HG03097 (cell line): ENCODE results near the gene KLRC1.
"Not testable (repeated sequence)": the region's sequence is repeated elsewhere in the genome, so short reads cannot be mapped to it uniquely, and the experiment has no call there.

Source experiments
- ATAC-seq: cut with Tn5 transposase; IDR thresholded peaks from one replicate; pipeline ENCODE4 v1.9.1; 2021; ENCODE audit not compliant: unreplicated experiment, low FRiP score

Gene KLRC1

GRCh38 chr12:10453156-10453555, at the start of gene KLRC1:
KLRC1 (minus strand) TSS chr12:10453377; CDS start chr12:10451156, 2,221 bp downstream.
- no peak for ATAC-seq

- ATAC-seq = no peak
Measured at GRCh38 chr12:10501030-10501429, 47.9 kb upstream of the KLRC1 start.

DNA sequence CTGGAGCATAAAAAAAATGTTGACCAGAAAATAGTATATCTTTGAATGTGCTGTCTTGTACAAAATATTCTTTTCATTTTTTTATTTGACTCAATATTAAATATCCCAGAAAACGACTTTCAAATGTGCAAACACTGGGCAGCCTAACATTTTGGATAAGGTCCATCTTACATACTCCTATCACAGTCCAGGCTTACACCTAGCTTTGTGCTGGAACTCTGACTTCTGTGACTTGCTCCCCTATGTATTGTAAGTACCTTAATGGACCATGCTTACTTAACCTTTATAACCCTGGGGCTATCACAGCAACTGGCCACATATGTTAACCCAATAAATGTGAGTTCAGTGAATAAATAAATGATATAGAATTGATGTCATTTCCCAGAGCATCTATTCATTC, 44.9 kb upstream of the KLRC1 start:
- no peak for ATAC-seq

GRCh38 chr12:10497602-10498001, 44.4 kb upstream of the KLRC1 start:
- ATAC-seq = no peak

DNA sequence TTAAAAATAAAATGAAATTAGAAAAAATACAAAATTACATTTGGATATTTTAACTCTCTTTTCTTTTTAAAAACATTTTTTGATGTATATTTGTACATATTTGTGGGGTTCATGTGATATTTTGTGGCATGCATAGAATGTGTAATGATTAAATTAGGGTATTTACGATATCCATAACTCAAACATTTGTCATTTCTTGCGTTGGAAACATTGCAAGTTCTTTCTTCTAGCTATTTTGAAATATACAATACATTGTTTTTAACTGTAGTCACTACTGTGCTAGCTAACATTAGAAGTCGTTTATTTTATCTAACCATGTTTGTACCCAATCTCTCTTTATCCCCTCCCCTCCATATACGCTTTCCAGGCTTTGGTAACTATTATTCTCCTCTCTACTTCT, 38.6 kb upstream of the KLRC1 start:
- no peak for ATAC-seq

DNA sequence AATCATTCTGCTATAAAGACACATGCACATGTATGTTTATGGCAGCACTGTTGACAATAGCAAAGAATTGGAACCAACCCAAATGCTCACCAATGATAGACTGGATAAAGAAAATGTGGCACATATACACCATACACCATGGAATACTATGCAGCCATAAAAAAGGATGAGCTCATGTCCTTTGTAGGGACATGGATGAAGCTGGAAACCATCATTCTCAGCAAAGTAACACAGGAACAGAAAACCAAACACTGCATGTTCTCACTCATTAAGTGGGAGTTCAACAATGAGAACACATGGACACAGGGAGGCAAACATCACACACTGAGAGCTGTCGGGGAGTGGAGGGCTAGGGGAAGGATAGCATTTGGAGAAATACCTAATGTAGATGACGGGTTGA, 34.2 kb upstream of the KLRC1 start:
- not testable (repeated sequence) for ATAC-seq

- ATAC-seq = not testable (repeated sequence)
Measured at GRCh38 chr12:10481901-10482300, 28.7 kb upstream of the KLRC1 start.

GRCh38 chr12:10472808-10473207, 19.6 kb upstream of the KLRC1 start:
- ATAC-seq = not testable (repeated sequence)

DNA sequence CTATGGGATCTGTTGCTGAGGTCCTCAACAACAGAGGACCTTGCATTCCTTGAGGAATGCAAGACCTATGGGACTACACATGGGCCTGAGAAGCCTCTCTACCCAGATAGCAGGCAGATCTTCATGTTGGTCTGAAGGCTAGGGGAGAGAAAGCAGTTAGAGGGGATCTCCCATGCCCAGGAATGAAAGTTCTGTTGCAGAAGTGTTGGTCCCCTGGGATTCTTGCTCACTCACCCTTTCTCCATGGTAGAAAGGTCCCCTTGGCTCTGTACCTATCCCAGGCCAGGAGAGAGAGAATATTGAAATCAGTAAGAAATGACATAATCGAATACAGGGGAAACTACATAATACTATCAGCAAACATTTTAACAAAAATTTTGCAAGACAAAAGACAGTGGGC, 16.5 kb upstream of the KLRC1 start:
- ATAC-seq = no peak

GRCh38 chr12:10466311-10466710, 13.1 kb upstream of the KLRC1 start:
- ATAC-seq = no peak

GRCh38 chr12:10457760-10458159, 4.6 kb upstream of the KLRC1 start:
- ATAC-seq = no peak

GRCh38 chr12:10456856-10457255, 3.7 kb upstream of the KLRC1 start:
- no peak for ATAC-seq

DNA sequence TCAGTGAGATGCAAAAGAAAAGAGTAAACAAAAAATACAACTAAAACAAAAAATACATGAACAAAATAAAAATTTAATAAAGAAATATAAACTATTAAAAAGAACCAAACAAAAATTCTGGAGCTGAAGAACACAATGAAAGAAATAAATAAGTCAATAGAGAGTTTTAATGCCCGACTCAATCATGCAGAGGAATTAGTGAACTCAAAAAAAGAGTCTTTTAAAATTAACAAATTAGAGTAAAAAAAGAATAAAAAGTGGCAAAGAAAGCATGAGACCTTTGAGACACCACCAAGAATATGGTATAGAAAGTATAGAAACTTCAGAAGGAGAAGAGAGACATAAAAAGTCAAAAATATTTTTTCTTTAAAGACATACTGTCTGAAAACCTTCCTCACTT, 2.6 kb upstream of the KLRC1 start:
- ATAC-seq = no peak

DNA sequence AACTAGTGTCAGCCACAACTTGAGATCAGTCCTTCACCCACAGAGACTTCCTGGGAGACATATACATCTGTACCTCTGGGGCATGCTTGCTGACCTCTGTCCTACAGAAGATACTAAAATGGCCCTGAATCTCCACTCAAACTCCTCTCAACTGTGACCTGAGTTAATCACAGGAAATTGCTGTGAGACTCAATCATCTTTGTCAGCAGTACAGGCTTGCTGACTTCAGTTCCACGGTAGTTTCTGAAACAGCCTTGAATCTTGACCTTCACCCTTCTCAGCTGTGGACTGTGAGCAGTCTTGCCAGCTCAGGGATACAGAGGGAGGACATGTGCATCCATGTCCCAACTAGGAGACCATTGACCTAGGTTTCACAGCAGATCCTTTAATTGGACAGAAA, 1.4 kb upstream of the KLRC1 start:
- ATAC-seq = no peak

- ATAC-seq = no peak
Measured at GRCh38 chr12:10448236-10448635, 4.9 kb downstream of the KLRC1 start.

DNA sequence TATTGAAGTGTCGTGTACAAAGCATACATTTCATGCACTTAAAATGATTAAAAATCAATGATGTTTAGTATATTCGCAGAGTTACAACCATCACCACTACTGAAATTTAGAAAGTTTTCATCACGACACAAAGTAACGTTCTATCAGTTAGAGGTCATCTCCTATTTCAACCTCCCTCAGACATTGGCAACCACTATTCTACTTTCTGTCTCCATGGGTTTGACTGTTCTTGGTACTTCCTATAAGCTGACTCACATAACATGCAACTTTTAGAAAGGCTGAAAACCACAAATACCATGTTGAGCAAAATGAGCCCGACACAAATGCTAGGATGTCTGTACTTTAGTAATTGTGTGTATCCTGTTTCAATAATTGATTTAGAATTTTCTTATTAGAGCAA, 7.1 kb downstream of the KLRC1 start:
- ATAC-seq = not testable (repeated sequence)

GRCh38 chr12:10441144-10441543, 12.0 kb downstream of the KLRC1 start:
- not testable (repeated sequence) for ATAC-seq

DNA sequence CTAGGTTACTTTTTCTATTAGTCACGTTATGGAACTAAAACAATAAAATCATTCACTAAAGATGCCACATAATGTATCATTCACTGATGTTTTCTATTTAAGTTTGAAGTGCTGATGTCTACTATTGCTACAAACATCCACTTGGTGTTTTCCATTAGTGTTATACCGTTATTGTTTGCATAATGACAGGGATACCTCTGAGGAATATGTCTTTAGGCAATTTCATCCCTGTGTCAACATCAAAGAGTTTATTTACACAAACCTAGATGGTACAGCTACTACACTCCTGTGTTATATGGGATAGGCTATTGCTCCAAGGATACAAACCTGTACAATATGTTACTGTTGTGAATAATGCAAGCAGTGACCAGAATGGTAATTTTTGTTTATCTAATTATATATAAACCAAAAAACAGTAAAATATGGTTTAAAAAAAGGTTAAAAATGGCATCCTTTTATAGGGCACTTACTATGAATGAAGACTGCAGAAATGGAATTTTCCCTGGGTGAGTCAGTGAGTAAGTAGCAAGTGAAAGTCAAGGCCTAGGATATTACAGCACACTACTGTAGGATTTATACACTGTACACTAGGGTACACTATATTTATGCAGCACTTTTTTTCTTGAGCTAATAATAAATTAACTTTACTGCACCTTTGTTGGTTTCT, 13.4 kb downstream of the KLRC1 start:
- not testable (repeated sequence) for ATAC-seq

DNA sequence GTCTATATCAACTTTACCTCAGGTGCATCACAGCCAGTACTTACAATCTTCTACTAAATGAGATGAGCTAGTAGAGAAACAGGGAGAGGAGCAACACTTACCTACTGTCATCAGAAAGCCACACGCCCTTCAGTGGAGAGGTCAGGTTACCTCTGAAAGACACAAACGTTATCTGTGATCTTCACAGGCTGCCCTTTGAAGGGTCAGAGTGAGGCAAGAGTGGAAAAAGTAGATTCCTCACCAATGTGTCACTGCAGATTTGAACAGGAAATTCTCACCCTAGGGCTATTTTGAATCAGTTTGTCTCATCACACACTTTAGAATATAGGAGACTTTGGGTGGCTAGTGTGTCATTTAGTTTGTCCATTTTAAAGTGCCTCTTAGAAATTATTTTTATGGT, 15.6 kb downstream of the KLRC1 start:
- not testable (repeated sequence) for ATAC-seq

GRCh38 chr12:10435816-10436215, 17.4 kb downstream of the KLRC1 start, which contains the start of gene KLRC2:
KLRC2 (minus strand) TSS chr12:10436010; CDS start chr12:10435986, 24 bp downstream.
- not testable (repeated sequence) for ATAC-seq

DNA sequence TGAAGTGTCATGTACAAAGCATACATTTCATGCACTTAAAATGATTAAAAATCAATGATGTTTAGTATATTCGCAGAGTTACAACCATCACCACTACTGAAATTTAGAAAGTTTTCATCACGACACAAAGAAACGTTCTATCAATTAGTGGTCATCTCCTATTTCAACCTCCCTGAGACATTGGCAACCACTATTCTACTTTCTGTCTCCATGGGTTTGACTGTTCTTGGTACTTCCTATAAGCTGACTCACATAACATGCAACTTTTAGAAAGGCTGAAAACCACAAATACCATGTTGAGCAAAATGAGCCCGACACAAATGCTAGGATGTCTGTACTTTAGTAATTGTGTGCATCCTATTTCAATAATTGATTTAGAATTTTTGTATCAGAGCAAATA, 22.6 kb downstream of the KLRC1 start:
- ATAC-seq = not testable (repeated sequence)

GRCh38 chr12:10425938-10426337, 27.2 kb downstream of the KLRC1 start:
- not testable (repeated sequence) for ATAC-seq
